ENCODE measurements around the gene ATXN7L1. TPM values are rescaled to one million over a fixed set of nuclear protein-coding genes. Genes with fewer than 3 reads are reported as not detected.

Gene ATXN7L1
- total RNA-seq, 1 donor from 2014 or later, result 12.6 TPM

GRCh38 chr7:105567024-105567423 lies 309.4 kb downstream of the ATXN7L1 start:
- H3K4me3 Mint-ChIP-seq (ENCODE audit: unreplicated experiment), result no peak overlapping the region
- no peak for DNase-seq (ENCODE audit: extremely low spot score, unreplicated experiment)
- H3K4me1 Mint-ChIP-seq (ENCODE audit: unreplicated experiment), result no peaks in the 10 kb centered on the region
- TF ChIP-seq CTCF (IDR thresholded peaks at IDR 0.05), result no peak
- H3K27ac Mint-ChIP-seq (ENCODE audit: unreplicated experiment), result no peak overlapping the region
- peaks cover 30% of the 10 kb centered on the region for H3K36me3 Mint-ChIP-seq (ENCODE audit: unreplicated experiment)
- no peaks in the 10 kb centered on the region for H3K9me3 Mint-ChIP-seq (ENCODE audit: unreplicated experiment)
- H3K27me3 Mint-ChIP-seq (ENCODE audit: unreplicated experiment), result no peaks in the 10 kb centered on the region

GRCh38 chr7:105565190-105565589 lies 311.2 kb downstream of the ATXN7L1 start:
- H3K27ac Mint-ChIP-seq (ENCODE audit: unreplicated experiment), result no peak overlapping the region
- H3K4me1 Mint-ChIP-seq (ENCODE audit: unreplicated experiment), result no peaks in the 10 kb centered on the region

GRCh38 chr7:105559926-105560325 lies 316.5 kb downstream of the ATXN7L1 start:
- no peak for TF ChIP-seq CTCF (IDR thresholded peaks at IDR 0.05)
- Mint-ChIP-seq H3K27me3 (ENCODE audit: unreplicated experiment) (no peaks in the 10 kb centered on the region), H3K36me3 (ENCODE audit: unreplicated experiment) (peaks cover 31% of the 10 kb centered on the region)

More at GRCh38 chr7:105565190-105565589, 311.2 kb downstream of the ATXN7L1 start:
- Mint-ChIP-seq H3K36me3 (ENCODE audit: unreplicated experiment) (peaks cover 31% of the 10 kb centered on the region), H3K27me3 (ENCODE audit: unreplicated experiment) (no peaks in the 10 kb centered on the region), H3K4me3 (ENCODE audit: unreplicated experiment) (no peak overlapping the region), H3K9me3 (ENCODE audit: unreplicated experiment) (no peaks in the 10 kb centered on the region)
- no peak for DNase-seq (ENCODE audit: extremely low spot score, unreplicated experiment)
- no peak for TF ChIP-seq CTCF (IDR thresholded peaks at IDR 0.05)

More at GRCh38 chr7:105559926-105560325, 316.5 kb downstream of the ATXN7L1 start:
- no peaks in the 10 kb centered on the region for H3K4me1 Mint-ChIP-seq (ENCODE audit: unreplicated experiment)
- no peak for DNase-seq (ENCODE audit: extremely low spot score, unreplicated experiment)
- H3K27ac Mint-ChIP-seq (ENCODE audit: unreplicated experiment), result no peak overlapping the region
- H3K9me3 Mint-ChIP-seq (ENCODE audit: unreplicated experiment), result no peaks in the 10 kb centered on the region
- H3K4me3 Mint-ChIP-seq (ENCODE audit: unreplicated experiment), result no peak overlapping the region

Other genes starting within 250 kb of the ATXN7L1 start
- gene CDHR3, start 86.7 kb upstream of the ATXN7L1 start, total RNA-seq, result 2.3 and 4.0 TPM in 2 replicates
- 80.9 and 85.4 TPM in 2 replicates for gene SYPL1, start 235.7 kb upstream of the ATXN7L1 start, total RNA-seq